Measurements from ENCODE around the gene ALPG.
"Not testable (repeated sequence)": the region's sequence is repeated elsewhere in the genome, so short reads cannot be mapped to it uniquely, and the experiment has no call there.

ALPG gene

DNA sequence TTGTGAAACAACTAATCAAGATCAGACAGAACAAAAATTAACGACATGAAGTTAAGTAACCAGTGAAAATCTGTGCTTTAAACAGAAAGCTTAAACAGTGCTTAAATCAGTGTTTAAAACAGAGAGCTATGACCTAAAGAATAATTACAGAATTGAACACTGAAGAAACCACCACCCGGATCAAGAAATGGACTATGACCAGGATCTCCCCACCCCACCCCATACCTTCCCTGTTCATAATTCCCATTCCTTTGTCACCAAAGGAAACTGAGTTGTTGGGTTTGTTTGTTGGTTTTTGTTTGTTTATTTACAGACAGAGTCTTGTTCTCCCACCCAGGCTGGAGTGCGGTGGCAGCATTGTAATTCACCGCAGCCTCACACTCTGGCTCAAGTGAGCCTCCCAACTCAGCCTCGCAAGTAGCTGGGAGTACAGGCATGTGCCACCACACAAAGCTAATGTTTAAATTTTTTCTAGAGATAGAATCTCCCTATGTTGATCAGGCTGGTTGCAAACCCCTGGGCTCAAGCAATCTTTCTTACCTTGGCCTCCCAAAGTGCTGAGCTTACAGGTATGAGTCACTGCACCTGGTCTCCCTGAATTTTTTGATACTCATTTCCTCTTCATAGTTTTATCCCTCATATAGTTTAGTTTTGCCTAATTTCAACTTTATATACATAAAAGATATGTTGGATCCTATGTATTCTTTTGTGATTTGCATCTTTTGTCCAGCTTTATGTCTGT lies 8.2 kb upstream of the ALPG start:
- DNase-seq, result peak; percentile 29

DNA sequence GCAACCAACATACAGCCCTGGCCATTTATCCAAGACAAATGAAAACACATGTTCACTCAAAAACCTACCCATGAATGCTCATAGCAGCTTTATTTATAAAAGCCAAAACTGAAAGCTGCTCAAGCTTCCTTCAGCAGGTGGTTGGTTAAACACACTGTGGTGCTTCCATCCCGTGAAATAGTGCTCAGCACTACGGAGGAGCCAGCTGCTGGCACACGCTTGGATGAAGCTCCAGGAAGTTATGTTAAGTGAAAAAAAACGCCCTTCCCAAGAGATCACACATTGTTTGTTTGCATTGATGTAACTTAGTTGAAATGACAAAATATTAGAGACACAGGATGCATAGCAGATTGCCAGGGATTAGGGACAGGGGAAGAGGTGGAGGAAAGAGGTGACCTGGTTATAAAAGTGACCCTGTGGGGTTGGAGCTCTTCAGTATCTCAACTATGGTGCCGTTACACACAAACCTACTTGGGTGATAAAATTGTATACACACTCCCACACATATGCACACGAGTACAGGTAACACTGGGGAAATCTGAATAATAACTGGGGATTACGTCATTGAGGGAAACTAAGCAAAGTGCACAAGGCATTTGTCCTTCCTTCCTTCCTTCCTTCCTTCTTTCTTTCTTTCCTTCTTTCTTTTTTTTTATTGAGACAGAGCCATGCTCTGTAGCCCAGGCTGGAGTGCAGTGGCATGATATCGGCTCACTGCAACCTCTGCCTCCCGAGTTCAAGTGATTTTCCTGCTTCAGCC lies 6.2 kb upstream of the ALPG start:
- peak; percentile 19 for DNase-seq

DNA sequence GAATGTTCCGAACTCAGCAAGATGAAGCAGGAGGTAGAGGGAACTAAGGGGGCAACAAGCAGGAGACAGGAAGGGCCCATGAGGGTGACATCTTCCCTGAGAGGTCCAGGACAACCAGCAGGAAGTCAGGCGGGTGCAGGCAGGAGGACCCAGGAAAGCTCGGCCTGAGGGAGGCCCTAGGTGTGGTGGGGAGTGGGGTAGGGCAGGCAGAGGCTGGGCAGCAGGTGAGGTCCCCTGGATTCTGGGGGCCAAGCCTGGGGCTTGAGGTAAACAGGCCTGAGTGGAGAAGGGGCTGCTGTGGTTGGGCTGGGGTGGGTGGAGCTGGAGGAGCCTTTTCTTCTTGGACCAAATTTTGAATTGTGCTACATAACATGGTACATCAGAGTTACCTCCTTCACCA lies 4.1 kb upstream of the ALPG start:
- DNase-seq, result no peak

DNA sequence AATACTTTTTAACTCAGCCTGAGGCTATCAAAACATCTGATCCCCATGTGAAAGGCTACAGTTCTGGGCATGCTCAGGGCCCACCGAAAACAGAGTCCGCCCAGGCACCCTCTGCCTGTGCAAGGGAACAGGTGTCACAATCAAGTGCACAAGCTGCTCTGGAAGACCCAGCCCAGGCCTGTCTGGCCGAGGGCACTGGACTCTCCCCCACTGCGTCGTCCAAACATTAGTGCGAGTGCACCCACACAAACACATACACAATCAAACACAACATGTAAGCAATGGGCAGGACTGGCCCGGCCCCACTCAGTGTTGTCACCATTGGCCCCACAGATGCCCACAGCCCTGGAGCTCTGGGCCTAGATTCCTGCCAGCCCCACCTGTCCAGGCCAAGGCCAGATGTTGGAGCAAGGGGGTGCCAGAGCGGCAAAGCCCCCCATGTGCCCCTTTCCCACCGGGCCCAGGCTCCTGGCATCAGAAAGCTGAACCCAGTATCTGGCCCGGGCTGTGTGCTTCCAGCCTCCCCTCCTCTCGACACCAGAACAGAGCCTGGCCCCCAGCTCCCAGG lies 617 bp upstream of the ALPG start:
- DNase-seq, result no peak

GRCh38 chr2:232407428-232408150 lies 945 bp downstream of the ALPG start:
- not testable (repeated sequence) for DNase-seq

DNA sequence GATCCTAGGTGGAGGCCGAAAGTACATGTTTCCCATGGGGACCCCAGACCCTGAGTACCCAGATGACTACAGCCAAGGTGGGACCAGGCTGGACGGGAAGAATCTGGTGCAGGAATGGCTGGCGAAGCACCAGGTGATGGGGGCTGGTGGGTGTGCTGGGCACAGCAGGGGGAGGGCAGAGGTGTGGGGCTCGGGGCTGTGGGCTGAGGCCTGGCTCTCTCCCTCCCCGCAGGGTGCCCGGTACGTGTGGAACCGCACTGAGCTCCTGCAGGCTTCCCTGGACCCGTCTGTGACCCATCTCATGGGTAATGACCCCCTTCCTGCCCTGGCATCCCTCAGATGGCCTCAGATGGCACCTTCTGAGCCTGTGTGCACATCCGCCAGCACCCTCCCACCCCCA lies 1.6 kb downstream of the ALPG start:
- not testable (repeated sequence) for DNase-seq

DNA sequence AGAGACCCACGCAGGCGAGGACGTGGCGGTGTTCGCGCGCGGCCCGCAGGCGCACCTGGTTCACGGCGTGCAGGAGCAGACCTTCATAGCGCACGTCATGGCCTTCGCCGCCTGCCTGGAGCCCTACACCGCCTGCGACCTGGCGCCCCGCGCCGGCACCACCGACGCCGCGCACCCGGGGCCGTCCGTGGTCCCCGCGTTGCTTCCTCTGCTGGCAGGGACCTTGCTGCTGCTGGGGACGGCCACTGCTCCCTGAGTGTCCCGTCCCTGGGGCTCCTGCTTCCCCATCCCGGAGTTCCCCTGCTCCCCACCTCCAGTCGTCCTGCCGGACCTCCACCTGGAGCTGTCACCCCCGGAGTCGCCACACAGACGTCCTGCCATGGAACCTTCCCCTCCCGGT lies 3.0 kb downstream of the ALPG start:
- DNase-seq, result not testable (repeated sequence)

DNA sequence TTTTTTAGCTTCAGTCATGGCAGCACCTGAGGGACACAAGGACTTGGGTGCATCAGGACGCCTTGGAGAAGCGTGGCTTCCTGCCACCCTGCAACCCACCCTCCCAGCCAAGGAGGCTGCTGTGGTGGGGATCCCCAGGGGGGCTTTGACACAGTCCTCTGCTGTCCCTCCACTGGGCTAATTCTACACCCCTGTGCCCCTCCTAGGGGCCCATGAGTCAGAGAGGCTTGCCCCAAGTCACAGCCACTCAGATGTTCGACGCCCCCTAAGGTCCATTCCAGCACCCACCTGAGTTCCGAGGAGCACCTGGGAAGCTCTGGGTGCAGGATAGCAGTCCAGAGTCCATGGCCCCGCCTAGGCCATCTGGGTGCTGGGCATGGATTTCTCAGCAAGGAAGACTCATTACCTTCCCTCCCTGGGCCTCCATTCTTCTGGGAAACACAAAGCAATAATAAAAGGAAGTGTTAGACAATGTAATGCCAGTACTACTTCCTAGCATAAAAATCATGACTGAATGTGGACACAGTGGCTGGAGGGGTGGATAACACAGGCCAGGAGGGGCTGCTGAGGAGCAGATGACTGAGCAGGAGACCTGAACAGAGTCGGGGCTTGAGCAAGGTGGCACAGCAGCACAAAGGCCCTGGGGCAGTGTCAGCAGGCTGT lies 3.7 kb downstream of the ALPG start:
- DNase-seq, result no peak

- DNase-seq, result no peak
Measured at GRCh38 chr2:232411901-232412629, 5.4 kb downstream of the ALPG start.

- no peak for DNase-seq
Measured at GRCh38 chr2:232412986-232413385, 6.3 kb downstream of the ALPG start.

DNA sequence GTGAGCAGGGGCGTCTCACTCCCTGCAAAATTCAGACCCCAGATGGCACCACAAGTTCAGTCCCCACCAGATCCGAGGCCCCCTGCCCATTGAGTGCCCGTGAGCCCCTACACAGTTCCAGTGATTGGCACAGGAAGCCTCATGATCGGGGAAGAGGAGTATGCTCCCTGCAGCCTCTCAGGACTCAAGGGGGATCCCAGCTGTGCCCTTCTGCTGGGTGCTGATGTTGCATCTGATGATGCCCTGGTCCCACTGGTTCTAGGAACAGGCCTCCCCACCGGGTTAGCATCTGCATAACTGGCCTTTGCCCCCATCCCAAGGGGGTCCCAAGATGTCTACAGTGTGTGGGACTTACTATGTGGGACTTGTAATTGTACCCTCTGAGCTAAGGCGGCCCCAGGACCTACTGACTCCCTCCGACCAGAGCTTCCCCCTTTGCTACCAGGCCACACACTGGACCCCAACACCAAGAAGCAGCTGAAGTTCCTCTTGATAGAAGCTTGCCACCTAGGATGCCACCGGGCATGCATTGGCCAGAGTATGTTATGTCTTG lies 8.6 kb downstream of the ALPG start:
- DNase-seq, result no peak

DNA sequence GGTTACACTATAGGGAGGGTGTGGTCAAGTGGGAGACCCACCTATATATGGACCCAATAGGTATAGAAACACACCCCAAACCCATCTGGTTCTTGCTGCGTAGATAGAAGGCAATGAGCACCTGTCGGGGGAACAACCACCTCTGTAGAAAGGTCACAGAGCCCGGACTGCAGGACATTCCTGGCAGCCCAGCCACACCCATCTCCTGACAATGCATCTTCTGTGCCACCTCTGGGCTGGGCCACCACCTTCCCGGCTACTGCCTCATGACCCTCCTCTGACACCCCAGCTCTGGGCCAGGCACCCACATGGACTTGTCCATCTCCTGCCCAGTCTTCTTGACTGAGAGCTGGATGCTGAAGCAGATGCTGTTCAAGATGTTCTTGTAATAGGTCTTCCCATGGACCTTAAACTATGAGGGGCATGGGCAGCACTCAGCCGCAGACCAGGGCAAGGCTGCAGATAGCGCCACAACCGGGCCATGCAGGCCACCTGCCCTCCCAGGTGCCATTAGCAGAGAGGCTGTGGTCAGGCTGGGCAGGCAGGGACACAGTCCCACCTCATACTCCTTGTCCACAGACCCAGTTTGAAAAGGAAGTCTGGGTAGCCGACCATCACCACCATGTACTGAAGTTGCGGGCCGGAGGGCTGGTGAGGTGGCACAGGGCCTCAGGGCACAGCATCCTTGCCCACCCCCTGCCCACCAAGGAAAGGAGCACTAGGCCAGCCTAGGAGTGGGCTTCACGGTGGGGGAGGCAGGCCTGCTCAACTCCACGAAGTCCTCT lies 9.3 kb downstream of the ALPG start:
- DNase-seq, result no peak

GRCh38 chr2:232416521-232417470 lies 10.2 kb downstream of the ALPG start:
- DNase-seq, result no peak

DNA sequence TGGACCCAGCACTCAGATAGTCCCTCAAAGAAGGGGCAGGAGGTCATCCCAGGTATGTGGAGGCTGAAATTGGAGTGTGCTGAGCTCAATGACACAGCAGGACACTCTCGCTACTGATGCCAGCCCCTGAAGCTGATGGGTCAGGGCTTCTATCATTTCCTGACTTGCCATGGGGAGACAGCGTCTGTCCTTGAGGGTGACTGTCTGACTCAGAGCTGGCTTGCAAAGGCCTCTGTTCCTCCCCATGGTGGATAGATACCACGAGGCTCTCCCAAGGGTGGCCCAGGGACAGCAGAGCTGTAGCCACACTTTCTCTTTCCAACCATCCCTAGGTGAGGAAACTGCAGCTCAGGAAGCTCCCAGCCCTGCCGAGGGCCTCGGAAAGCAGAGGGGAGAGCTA lies 10.8 kb downstream of the ALPG start:
- DNase-seq, result no peak

- no peak for DNase-seq
Measured at GRCh38 chr2:232418056-232418455, 11.4 kb downstream of the ALPG start.

- DNase-seq, result no peak
Measured at GRCh38 chr2:232418466-232419244, 12.0 kb downstream of the ALPG start.

- DNase-seq, result peak; percentile 44
Measured at GRCh38 chr2:232419245-232420072, 12.8 kb downstream of the ALPG start.

DNA sequence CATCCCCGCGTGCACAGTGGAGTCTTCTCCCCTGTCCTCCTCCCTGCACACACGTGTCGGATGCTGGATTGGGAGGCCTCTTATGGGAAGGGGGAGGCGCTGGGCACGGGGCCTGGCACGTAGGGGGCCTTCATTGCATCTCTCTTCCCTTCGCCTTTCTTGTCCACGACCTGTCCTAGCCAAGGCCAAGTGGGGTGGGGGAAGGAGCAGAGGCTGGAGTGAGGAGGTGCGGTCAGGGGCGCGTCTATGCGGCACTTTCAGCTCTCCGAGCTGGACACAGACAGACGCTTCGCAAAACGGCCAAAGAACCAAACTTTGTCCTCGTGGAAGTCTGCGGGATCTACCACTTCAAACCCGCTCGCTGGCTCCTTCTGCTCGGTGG lies 13.4 kb downstream of the ALPG start:
- no peak for DNase-seq
